OCI-LY3 (cell line): ENCODE data around the gene ZNF511.

ENCODE experiments used
- EZH2phosphoT487 ChIP-seq: fragments of 200-600 bp; shearing (Covaris generic); IDR thresholded peaks from 2 replicates; pipeline ENCODE4 v1.6.1; 2018; ENCODE audit warnings: antibody characterized with exemption, mixed run types, low read depth
- TF ChIP-seq, protein P1 (sequence below): fragments of 200-600, 300-600 bp; sonication (generic); IDR thresholded peaks from 2 replicates; pipeline ENCODE4 v1.5.1; 2014; ENCODE audit warnings: antibody characterized with exemption, low read length, low read depth

DNA sequence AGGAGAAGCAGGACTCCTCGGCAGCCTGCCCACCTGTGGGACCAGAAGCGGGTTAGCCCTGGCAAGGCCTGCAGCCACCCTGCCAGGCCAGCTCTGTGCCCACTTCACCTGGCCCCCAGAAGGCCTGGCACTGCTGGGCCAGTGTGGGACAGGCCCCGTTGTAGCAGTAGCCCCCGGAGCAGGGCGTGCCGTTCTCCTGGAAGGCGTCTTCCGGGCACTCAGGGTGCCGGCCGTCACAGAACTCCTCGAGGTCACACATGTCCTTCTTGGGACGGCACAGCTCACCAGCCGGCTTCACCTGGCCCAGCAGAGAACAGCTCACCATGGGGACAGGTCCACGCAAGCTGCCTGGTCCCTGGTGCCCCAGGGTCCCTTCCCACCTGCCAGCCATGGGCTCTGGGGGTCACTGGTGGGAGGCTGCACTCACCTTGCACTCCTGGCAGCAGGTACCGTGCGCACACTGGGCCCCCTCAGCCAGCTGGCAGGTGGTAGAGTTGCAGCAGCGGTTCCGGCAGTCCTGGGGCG, 37.9 kb upstream of the ZNF511 start:
- TF ChIP-seq, protein P1, sequence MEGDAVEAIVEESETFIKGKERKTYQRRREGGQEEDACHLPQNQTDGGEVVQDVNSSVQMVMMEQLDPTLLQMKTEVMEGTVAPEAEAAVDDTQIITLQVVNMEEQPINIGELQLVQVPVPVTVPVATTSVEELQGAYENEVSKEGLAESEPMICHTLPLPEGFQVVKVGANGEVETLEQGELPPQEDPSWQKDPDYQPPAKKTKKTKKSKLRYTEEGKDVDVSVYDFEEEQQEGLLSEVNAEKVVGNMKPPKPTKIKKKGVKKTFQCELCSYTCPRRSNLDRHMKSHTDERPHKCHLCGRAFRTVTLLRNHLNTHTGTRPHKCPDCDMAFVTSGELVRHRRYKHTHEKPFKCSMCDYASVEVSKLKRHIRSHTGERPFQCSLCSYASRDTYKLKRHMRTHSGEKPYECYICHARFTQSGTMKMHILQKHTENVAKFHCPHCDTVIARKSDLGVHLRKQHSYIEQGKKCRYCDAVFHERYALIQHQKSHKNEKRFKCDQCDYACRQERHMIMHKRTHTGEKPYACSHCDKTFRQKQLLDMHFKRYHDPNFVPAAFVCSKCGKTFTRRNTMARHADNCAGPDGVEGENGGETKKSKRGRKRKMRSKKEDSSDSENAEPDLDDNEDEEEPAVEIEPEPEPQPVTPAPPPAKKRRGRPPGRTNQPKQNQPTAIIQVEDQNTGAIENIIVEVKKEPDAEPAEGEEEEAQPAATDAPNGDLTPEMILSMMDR, result no peak
- no peak for TF ChIP-seq EZH2phosphoT487
